ENCODE measurements around the gene MPP4.

- TF ChIP-seq, protein P1, sequence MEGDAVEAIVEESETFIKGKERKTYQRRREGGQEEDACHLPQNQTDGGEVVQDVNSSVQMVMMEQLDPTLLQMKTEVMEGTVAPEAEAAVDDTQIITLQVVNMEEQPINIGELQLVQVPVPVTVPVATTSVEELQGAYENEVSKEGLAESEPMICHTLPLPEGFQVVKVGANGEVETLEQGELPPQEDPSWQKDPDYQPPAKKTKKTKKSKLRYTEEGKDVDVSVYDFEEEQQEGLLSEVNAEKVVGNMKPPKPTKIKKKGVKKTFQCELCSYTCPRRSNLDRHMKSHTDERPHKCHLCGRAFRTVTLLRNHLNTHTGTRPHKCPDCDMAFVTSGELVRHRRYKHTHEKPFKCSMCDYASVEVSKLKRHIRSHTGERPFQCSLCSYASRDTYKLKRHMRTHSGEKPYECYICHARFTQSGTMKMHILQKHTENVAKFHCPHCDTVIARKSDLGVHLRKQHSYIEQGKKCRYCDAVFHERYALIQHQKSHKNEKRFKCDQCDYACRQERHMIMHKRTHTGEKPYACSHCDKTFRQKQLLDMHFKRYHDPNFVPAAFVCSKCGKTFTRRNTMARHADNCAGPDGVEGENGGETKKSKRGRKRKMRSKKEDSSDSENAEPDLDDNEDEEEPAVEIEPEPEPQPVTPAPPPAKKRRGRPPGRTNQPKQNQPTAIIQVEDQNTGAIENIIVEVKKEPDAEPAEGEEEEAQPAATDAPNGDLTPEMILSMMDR (conservative IDR thresholded peaks at IDR 0.05; ENCODE audit: low read depth, low read length), result no peak
- TF ChIP-seq EZH2phosphoT487 (IDR thresholded peaks at IDR 0.05; ENCODE audit: borderline replicate concordance, low read length), result no peak
Observed at GRCh38 chr2:201733544-201733943, 35.1 kb upstream of the MPP4 start.

Measured in PC-3 (cell line).